Panc1 (cell line): ENCODE data around the gene ARSI. TPM values are rescaled to one million over a fixed set of nuclear protein-coding genes. Genes with fewer than 3 reads are reported as not detected.

Experiments
- ATAC-seq: fragments of 200-7000 bp; cut with Tn5 transposase; 2 replicates; pipeline ENCODE4 v1.9.1; 2020; ENCODE audit warnings: mild to moderate bottlenecking, moderate library complexity
- BruUV-seq: library from RNA; stranded (reverse); fragments of 400-500 nt; replicated peaks from 2 replicates; lab custom pipeline; 2021; lab: Mats Ljungman, UMichigan
- CTCF ChIA-PET: fragments of 300-600 bp; sonication (Branson Sonifier 250); formaldehyde crosslinking; loops from one replicate; lab custom pipeline; 2022; ENCODE audit warnings: antibody characterized with exemption; lab: Charles Lee
- POLR2A ChIA-PET: fragments of 300-600 bp; sonication (Branson Sonifier 250); formaldehyde crosslinking; loops from one replicate; lab custom pipeline; 2022; ENCODE audit warnings: antibody characterized with exemption; lab: Charles Lee
- DNase-seq: peaks from one replicate; pipeline ENCODE4 v3.0.0-alpha.2; 2010; ENCODE audit warnings: low read depth, low spot score
- H3K27ac ChIP-seq: 2 replicates; pipeline ENCODE4 v1.5.1; 2011; ENCODE audit warnings: mild to moderate bottlenecking, low read length, inconsistent platforms
- H3K27me3 ChIP-seq: fragments of 200-500 bp; sonication (Bioruptor generic); 2 replicates; pipeline ENCODE4 v1.6.0; 2014; ENCODE audit warnings: low read length, inconsistent platforms; ENCODE audit not compliant: control insufficient read depth, insufficient read depth
- H3K36me3 ChIP-seq: fragments of 200-500 bp; sonication (Bioruptor generic); 2 replicates; pipeline ENCODE4 v1.5.1; 2014; ENCODE audit warnings: inconsistent platforms, mild to moderate bottlenecking, low read length, moderate library complexity; ENCODE audit not compliant: control insufficient read depth, insufficient read depth
- H3K4me1 ChIP-seq: 2 replicates; pipeline ENCODE4 v1.5.1; 2011; ENCODE audit warnings: inconsistent platforms, mild to moderate bottlenecking, low read length, moderate library complexity; ENCODE audit not compliant: control insufficient read depth, insufficient read depth
- H3K4me3 ChIP-seq, 2 experiments: 2 replicates each; pipeline ENCODE4 v1.5.1; 2011 to 2012; ENCODE audit warnings: low read depth in 2 of 2, low read length in 2 of 2, mild to moderate bottlenecking in 2 of 2, inconsistent platforms in 1 of 2, moderate library complexity in 1 of 2
- H3K9me3 ChIP-seq: fragments of 200-500 bp; sonication (Bioruptor generic); 2 replicates; pipeline ENCODE4 v1.5.1; 2014; ENCODE audit warnings: low read depth, mild to moderate bottlenecking, inconsistent platforms, low read length, moderate library complexity; ENCODE audit not compliant: control insufficient read depth, insufficient read depth
- POLR2AphosphoS5 ChIP-seq: IDR thresholded peaks from 2 replicates; pipeline ENCODE4 v1.6.1; 2012; ENCODE audit warnings: mild to moderate bottlenecking, low read depth, low read length, moderate library complexity
- SIN3A ChIP-seq: IDR thresholded peaks from 2 replicates; pipeline ENCODE4 v1.6.1; 2012; ENCODE audit warnings: low read depth, mild to moderate bottlenecking, low read length, moderate library complexity, borderline replicate concordance; ENCODE audit not compliant: insufficient read depth
- TCF7L2 ChIP-seq: IDR thresholded peaks from 2 replicates; pipeline ENCODE4 v1.6.1; 2011; ENCODE audit warnings: mild to moderate bottlenecking, low read depth, low read length, inconsistent platforms
- in situ Hi-C: cut with HindIII; loops from 2 replicates; pipeline ENCODE4 v1.10.0; 2016; ENCODE audit warnings: low sequenced_read_pairs, low pct_unique_long_range_greater_than_20kb
- intact Hi-C: fragments of 100-400 bp; cut with micrococcal nuclease; formaldehyde crosslinking; loops from one replicate; pipeline ENCODE4 v1.10.0; 2022; ENCODE audit not compliant: unreplicated experiment
- total RNA-seq: library from RNA; stranded (reverse); gene quantifications from one replicate; pipeline ENCODE4 v1.2.1, GENCODE V29; 2021; ENCODE audit not compliant: unreplicated experiment
- TF ChIP-seq, protein P1 (sequence below): fragments of 450-650 bp; IDR thresholded peaks from 2 replicates; pipeline ENCODE4 v1.5.1; 2017; ENCODE audit warnings: mild to moderate bottlenecking
- TF ChIP-seq, protein P2 (sequence below), 2 experiments: IDR thresholded peaks; 2 replicates each; pipeline ENCODE4 v1.6.1; 2011 to 2012; ENCODE audit warnings: low read depth in 2 of 2, control low read depth in 1 of 2, low read length in 1 of 2, mild to moderate bottlenecking in 1 of 2, moderate library complexity in 1 of 2; ENCODE audit not compliant: insufficient read depth in 1 of 2

ARSI gene
- total RNA-seq, 1 experiment from 2014 or later: 18.6 TPM

DNA sequence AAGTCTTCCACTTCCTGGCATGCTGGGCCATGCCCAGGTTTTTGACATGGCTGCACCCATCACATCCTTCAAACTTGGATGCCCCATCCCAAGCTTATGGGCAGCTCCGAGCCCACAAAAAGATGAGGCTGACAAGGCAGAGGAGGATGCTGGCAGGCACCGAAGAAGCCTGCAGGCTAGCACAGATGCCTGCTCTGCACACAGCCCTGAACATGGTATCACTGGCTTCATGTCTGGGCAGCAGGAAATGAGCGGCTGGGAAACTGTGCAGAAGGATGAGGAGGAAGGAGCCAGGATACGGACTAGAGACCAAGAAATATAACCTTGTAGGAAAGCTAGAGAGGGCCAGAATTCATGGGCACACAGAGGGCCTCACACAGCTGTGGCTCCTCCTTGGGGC, 27.9 kb downstream of the ARSI start:
- no TSS peak for BruUV-seq
- H3K27me3 ChIP-seq: no peaks in the 10 kb centered on the region
- POLR2A ChIA-PET: no interaction called here
- DNase-seq: no peak
- no peaks in the 10 kb centered on the region for H3K36me3 ChIP-seq
- H3K27ac ChIP-seq: no peak overlapping the region
- H3K9me3 ChIP-seq: no peaks in the 10 kb centered on the region
- no peak for ATAC-seq
- intact Hi-C loops (loop anchor here (5.0 kb wide), 1 partner anchor 162 kb away; no protein-coding TSS in a partner anchor), in situ Hi-C loops (no loop called here)
- CTCF ChIA-PET: no interaction called here
- H3K4me1 ChIP-seq: no peaks in the 10 kb centered on the region; the same call in 1 of the 2 replicates
- H3K4me3 ChIP-seq: no peak overlapping the region
- TF ChIP-seq, protein P1, sequence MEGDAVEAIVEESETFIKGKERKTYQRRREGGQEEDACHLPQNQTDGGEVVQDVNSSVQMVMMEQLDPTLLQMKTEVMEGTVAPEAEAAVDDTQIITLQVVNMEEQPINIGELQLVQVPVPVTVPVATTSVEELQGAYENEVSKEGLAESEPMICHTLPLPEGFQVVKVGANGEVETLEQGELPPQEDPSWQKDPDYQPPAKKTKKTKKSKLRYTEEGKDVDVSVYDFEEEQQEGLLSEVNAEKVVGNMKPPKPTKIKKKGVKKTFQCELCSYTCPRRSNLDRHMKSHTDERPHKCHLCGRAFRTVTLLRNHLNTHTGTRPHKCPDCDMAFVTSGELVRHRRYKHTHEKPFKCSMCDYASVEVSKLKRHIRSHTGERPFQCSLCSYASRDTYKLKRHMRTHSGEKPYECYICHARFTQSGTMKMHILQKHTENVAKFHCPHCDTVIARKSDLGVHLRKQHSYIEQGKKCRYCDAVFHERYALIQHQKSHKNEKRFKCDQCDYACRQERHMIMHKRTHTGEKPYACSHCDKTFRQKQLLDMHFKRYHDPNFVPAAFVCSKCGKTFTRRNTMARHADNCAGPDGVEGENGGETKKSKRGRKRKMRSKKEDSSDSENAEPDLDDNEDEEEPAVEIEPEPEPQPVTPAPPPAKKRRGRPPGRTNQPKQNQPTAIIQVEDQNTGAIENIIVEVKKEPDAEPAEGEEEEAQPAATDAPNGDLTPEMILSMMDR: no peak
- TF ChIP-seq, protein P2, sequence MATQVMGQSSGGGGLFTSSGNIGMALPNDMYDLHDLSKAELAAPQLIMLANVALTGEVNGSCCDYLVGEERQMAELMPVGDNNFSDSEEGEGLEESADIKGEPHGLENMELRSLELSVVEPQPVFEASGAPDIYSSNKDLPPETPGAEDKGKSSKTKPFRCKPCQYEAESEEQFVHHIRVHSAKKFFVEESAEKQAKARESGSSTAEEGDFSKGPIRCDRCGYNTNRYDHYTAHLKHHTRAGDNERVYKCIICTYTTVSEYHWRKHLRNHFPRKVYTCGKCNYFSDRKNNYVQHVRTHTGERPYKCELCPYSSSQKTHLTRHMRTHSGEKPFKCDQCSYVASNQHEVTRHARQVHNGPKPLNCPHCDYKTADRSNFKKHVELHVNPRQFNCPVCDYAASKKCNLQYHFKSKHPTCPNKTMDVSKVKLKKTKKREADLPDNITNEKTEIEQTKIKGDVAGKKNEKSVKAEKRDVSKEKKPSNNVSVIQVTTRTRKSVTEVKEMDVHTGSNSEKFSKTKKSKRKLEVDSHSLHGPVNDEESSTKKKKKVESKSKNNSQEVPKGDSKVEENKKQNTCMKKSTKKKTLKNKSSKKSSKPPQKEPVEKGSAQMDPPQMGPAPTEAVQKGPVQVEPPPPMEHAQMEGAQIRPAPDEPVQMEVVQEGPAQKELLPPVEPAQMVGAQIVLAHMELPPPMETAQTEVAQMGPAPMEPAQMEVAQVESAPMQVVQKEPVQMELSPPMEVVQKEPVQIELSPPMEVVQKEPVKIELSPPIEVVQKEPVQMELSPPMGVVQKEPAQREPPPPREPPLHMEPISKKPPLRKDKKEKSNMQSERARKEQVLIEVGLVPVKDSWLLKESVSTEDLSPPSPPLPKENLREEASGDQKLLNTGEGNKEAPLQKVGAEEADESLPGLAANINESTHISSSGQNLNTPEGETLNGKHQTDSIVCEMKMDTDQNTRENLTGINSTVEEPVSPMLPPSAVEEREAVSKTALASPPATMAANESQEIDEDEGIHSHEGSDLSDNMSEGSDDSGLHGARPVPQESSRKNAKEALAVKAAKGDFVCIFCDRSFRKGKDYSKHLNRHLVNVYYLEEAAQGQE (IDR thresholded peaks at IDR 0.05; ENCODE audit: insufficient read depth in 1 of 2, low read depth in 2 of 2, low read length in 1 of 2): no peak

DNA sequence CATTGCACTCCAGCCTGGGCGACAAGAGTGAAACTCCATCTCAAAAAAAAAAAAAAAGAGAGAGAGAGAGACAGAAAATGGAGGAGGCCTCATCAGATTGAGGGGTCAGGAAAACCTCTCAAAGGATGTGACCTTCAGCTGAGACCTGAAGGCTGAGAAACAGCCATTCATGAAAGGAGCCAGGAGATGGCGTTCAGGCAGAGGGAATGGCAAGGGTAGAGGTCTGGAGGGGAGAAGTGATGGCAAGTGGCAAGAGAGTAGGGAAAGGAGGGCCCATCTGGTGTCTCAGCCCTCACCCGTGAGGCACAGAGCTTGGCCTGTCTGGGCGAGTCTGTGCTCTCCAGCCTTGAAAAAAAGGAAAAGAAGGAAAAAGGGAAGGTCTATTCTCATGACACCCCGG, 30.2 kb downstream of the ARSI start:
- peak; percentile 86 for ATAC-seq
- H3K4me3 ChIP-seq: no peak overlapping the region
- no peaks in the 10 kb centered on the region for H3K27me3 ChIP-seq
- no peaks in the 10 kb centered on the region for H3K36me3 ChIP-seq
- H3K9me3 ChIP-seq: no peaks in the 10 kb centered on the region
- intact Hi-C loops (loop anchor here (1.0 to 5.0 kb wide), 2 partner anchors 78 to 165 kb away; no protein-coding TSS in a partner anchor), in situ Hi-C loops (no loop called here)
- no TSS peak for BruUV-seq
- no peaks in the 10 kb centered on the region; the same call in 1 of the 2 replicates for H3K4me1 ChIP-seq
- TF ChIP-seq, protein P2 (IDR thresholded peaks at IDR 0.05; ENCODE audit: insufficient read depth in 1 of 2, low read depth in 2 of 2, low read length in 1 of 2): no peak
- no peak for TF ChIP-seq TCF7L2
- no peak for TF ChIP-seq POLR2AphosphoS5
- no peak for TF ChIP-seq SIN3A
- TF ChIP-seq, protein P1: no peak
- peak; percentile 24 for DNase-seq
- CTCF ChIA-PET: interaction anchor here (1.2 kb wide), 1 partner anchor 164 kb away, joined by 5 read pairs; no protein-coding TSS in a partner anchor
- POLR2A ChIA-PET: interaction anchor here (0.6 kb wide), 1 partner anchor 12 kb away, joined by 4 read pairs; no protein-coding TSS in a partner anchor
- no peak overlapping the region for H3K27ac ChIP-seq
